A673 (cell line): ENCODE results near the gene AUNIP.

Source experiments
- EZH2 ChIP-seq: fragments of 200-600 bp; sonication (generic); IDR thresholded peaks from 2 replicates; pipeline ENCODE4 v1.6.1; 2017; ENCODE audit warnings: borderline replicate concordance, low read depth, mild to moderate bottlenecking, mixed read lengths, antibody characterized with exemption, low read length; ENCODE audit not compliant: poor library complexity, severe bottlenecking
- TF ChIP-seq, protein P1 (sequence below): fragments of 300-800, 200-600 bp; sonication (generic); conservative IDR thresholded peaks from 2 replicates; pipeline ENCODE4 v1.5.1; 2017; ENCODE audit warnings: low read depth, mild to moderate bottlenecking, antibody characterized with exemption, low read length, moderate library complexity, mixed read lengths

DNA sequence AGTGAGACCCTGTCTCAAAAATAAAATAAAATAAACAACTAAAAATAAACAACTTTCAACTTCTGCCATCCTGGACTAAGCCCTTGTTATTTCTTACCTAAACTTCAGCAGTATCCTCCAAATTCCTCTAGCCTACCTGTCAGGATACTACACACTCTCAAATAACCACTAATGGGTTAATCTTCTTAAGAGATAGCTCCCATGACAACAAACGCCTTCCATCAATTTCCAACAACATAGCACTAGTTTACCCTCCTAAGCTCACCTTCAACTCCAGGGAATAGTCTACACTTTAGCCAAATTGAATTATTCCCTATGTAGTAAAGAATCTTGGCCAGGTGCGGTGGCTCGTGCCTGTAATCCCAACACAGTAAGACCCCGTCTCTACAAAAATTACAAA, 11.3 kb downstream of the AUNIP start:
- TF ChIP-seq, protein P1, sequence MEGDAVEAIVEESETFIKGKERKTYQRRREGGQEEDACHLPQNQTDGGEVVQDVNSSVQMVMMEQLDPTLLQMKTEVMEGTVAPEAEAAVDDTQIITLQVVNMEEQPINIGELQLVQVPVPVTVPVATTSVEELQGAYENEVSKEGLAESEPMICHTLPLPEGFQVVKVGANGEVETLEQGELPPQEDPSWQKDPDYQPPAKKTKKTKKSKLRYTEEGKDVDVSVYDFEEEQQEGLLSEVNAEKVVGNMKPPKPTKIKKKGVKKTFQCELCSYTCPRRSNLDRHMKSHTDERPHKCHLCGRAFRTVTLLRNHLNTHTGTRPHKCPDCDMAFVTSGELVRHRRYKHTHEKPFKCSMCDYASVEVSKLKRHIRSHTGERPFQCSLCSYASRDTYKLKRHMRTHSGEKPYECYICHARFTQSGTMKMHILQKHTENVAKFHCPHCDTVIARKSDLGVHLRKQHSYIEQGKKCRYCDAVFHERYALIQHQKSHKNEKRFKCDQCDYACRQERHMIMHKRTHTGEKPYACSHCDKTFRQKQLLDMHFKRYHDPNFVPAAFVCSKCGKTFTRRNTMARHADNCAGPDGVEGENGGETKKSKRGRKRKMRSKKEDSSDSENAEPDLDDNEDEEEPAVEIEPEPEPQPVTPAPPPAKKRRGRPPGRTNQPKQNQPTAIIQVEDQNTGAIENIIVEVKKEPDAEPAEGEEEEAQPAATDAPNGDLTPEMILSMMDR, result no peak
- TF ChIP-seq EZH2, result no peak
